Smooth muscle cell of the pulmonary artery (primary cell): ENCODE results near the gene MROH8. TPM values are rescaled to one million over a fixed set of nuclear protein-coding genes. Genes with fewer than 3 reads are reported as not detected.

Experiments used
- total RNA-seq: library from RNA; depleted of rRNA; stranded (reverse); fragments of >200 nt; gene quantifications from 2 replicates; pipeline ENCODE4 v1.2.3, GENCODE V29; 2014

Gene MROH8
- total RNA-seq: 0.59 and 1.5 TPM in 2 replicates

GRCh38 chr20:37178839-37179682 is at the start of gene MROH8, which contains the start of gene RPN2:
Gene MROH8, minus strand, starts transcription at chr20:37179548.
Gene RPN2, plus strand, starts transcription at chr20:37179330. Its CDS starts 27 bp downstream, at chr20:37179357.

GRCh38 chr20:37095599-37096414 is 83.5 kb downstream of the MROH8 start, which contains the start of gene RBL1:
Gene RBL1, minus strand, starts transcription at chr20:37095997. Its CDS starts 69 bp downstream, at chr20:37095928.

Other genes with a start within 250 kb of the MROH8 start
- 16.3 and 18.8 TPM in 2 replicates for gene SAMHD1, start 227.8 kb downstream of the MROH8 start, total RNA-seq
- gene RBL1, start 83.6 kb downstream of the MROH8 start, total RNA-seq: 5.5 and 7.3 TPM in 2 replicates
- 462 and 520 TPM in 2 replicates for gene RPN2, start 218 bp downstream of the MROH8 start, total RNA-seq
- gene GHRH, start 82.3 kb upstream of the MROH8 start, total RNA-seq: not detected in 2 replicates
- gene MANBAL, start 110.1 kb upstream of the MROH8 start, total RNA-seq: 25.9 and 28.8 TPM in 2 replicates
- 24.1 and 35.9 TPM in 2 replicates for gene SRC, start 166.6 kb upstream of the MROH8 start, total RNA-seq